Activated naive CD4-positive, alpha-beta T cell treated with anti-CD3 and anti-CD28 coated beads, Interleukin-2, amount 50 U/mL, for 72 hours (primary cell): ENCODE measurements around the gene SIAE. TPM values are rescaled to one million over a fixed set of nuclear protein-coding genes. Genes with fewer than 3 reads are reported as not detected.

Experiments
- ATAC-seq, 2 donors: fragments of 150-1000 bp; cut with Tn5 transposase; 2 replicates each; pipeline ENCODE4 v1.10.0; 2021; ENCODE audit warnings: mild to moderate bottlenecking in 2 of 2, moderate library complexity in 2 of 2
- DNase-seq, 2 donors: peaks; one replicate each; pipeline ENCODE4 v3.0.0; 2021 to 2022; ENCODE audit warnings: low spot score in 2 of 2
- H3K27ac Mint-ChIP-seq, 2 donors: one replicate each; pipeline ENCODE4 v1.8.0; 2022; ENCODE audit warnings: mild to moderate bottlenecking in 2 of 2, mixed read lengths in 2 of 2
- H3K36me3 Mint-ChIP-seq, 2 donors: one replicate each; pipeline ENCODE4 v1.8.0; 2022; ENCODE audit warnings: mixed read lengths in 2 of 2
- H3K9me3 Mint-ChIP-seq, 2 donors: one replicate each; pipeline ENCODE4 v1.8.0; 2022; ENCODE audit warnings: mixed read lengths in 2 of 2
- total RNA-seq, 2 donors: library from RNA; stranded (reverse); gene quantifications; one replicate each; pipeline ENCODE4 v1.2.3, GENCODE V29; 2022

SIAE gene
- total RNA-seq, 2 donors from 2014 or later: 7.6 to 12.3 TPM

DNA sequence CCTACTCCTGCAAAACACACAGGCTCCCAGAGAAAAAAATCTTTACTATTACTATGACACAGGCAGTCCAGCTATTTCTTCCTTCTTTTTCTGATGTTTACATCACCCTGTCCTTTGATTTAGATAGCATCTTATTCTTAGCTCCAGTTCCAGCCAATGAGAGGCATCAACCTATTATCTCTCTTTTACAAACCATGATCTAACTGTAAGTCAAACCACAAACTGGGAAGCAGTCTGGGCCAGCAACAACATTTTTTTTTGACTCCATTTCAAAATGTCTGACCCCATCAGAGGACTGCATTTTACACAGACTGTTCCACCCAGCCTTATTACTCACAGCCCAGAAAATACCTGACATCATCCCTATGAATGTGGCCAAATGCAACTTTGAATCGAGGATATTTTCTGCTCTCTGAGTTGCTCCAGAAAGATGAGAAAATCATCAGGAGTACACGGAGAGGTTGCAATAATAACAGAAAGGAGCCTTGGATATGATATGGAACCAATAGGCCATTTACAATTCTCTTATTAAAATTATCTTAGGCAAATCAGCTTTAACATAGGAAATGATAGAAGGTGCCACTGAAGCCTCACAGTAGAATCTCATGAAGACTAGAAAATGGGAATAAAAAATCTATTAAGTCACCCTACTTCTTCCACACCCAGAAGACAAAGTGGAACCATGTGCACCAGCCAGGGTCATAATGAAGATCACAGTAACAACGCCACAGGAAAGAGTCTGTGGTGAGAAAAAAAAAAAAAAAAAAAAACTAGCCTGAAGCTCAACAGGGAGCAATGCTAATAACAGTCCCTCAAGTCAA, 29.7 kb downstream of the SIAE start:
- Mint-ChIP-seq H3K27ac (no peak overlapping the region), H3K36me3 (peaks cover 0 to under 1% of the 10 kb centered on the region in 2 donors), H3K9me3 (no peaks in the 10 kb centered on the region)
- ATAC-seq (no peak), DNase-seq (no peak)

DNA sequence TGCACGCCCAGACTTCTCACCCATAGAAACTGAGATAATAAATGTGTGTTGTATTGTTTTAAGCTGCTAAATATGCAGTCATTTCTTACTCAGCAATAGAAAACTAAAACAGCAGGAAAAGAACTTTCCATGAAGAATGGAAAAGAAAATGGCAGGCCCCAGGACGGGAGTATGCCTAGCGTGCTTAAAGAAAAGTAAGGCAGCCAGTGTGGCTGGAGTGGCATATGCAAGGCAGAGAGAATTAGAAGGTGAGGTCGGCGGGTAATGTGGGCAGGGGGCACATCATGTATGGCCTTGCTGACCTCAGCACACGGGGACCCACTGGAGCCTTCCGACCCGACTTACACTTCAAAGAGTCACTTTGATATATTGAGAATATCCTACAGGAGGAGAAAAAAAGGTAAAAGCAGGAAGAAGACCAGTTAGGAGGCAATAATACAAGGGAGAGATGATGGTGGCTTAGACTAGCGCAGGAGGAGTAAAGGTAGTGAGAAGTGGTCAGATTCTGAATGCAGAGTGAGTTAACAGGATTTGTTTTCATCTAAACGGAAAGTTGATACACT, 30.4 kb downstream of the SIAE start:
- Mint-ChIP-seq H3K9me3 (no peaks in the 10 kb centered on the region), H3K36me3 (peaks cover 0 to 5% of the 10 kb centered on the region in 2 donors), H3K27ac (peak overlapping the region in 1 of 2 donors; percentile 18)
- DNase-seq: no peak
- ATAC-seq: no peak

DNA sequence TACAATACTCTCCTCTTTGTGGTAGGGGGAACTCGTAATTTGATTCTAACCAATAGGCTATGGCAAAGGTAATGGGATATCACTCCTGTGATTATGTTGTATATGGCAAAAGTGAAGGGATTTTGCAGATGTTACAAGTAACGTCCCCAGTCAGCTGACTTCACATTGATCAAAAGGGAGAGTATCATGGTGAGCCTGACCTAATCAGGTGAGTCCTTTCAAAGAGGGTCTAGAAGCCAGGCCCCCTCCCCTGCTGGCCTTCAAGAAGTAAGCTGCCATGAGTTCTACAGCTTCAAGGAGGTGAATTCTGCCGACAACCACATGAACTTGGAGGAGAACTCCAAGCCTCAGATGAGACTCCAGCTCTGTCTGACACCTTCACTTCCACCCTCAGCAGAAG, 30.9 kb downstream of the SIAE start:
- no peak for DNase-seq
- Mint-ChIP-seq H3K36me3 (peaks cover 0 to 5% of the 10 kb centered on the region in 2 donors), H3K27ac (no peak overlapping the region), H3K9me3 (no peaks in the 10 kb centered on the region)
- no peak for ATAC-seq

DNA sequence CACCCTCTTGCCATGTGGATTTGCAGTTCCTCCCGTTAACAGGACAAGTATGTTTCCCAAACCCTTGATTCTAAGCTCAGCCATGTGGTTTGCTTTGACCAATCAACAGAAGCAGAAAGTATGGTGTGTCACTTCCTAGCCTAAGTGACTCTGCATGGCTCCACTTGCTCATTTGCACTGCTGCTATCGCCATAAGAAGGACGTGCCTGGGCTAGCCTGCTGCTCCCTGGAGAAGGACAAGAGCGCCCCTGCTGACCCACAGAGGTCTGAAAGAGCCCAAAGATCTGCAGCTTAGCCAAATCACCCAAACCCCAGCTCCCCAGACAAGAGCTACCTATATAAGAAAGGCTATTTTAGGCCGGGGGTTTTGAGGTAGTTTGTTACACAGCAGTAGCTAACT, 32.9 kb downstream of the SIAE start:
- ATAC-seq (peak in 1 of 2 donors; percentile 53), DNase-seq (no peak)
- no peaks in the 10 kb centered on the region for H3K9me3 Mint-ChIP-seq
- peaks cover 0 to 5% of the 10 kb centered on the region in 2 donors for H3K36me3 Mint-ChIP-seq
- peak overlapping the region in 1 of 2 donors; percentile 30 for H3K27ac Mint-ChIP-seq

DNA sequence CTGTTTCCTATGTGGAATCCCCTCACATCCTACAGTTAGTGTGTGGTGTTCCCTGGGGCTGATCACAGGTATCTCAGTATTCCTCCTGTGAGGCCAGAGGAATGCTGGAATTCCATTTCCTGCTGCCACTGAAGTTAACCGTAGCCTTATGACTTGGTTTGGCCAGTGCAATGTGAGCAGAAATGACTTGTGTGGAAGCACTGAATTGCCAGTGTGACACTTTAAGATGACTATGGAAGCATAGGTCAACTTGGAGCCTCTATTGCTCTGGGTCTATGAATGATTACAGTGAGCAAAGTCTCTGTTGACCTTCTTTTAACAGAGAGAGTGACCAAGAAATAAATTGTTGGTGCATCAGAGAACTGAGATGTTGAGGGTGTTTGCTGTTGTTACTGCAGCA, 34.4 kb downstream of the SIAE start:
- H3K27ac Mint-ChIP-seq: peak overlapping the region in 1 of 2 donors; percentile 53
- DNase-seq (no peak), ATAC-seq (no peak)
- peaks cover 0 to 5% of the 10 kb centered on the region in 2 donors for H3K36me3 Mint-ChIP-seq
- no peaks in the 10 kb centered on the region for H3K9me3 Mint-ChIP-seq

DNA sequence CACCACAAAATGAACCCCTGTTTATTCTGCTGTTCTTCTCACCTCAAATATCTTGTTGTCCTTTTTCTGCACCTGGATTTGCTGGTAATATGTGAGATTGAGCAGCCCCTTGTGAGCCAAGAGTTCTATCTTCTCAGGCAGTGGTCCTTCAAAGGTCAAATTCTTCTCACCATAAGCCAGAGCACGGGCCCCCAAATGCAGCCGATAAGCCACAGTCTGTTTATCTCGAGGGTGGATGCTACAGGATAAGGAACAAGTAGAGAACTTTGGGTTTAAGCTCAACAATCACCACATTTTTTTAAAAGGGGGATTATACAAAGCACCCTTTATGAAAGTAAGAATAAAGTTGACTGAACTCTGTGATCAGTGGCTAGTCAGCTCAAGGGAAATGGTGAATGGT, 35.0 kb downstream of the SIAE start:
- no peaks in the 10 kb centered on the region for H3K9me3 Mint-ChIP-seq
- DNase-seq: no peak
- H3K27ac Mint-ChIP-seq: peak overlapping the region in 1 of 2 donors; percentile 53
- ATAC-seq: no peak
- peaks cover 0 to 5% of the 10 kb centered on the region in 2 donors for H3K36me3 Mint-ChIP-seq

DNA sequence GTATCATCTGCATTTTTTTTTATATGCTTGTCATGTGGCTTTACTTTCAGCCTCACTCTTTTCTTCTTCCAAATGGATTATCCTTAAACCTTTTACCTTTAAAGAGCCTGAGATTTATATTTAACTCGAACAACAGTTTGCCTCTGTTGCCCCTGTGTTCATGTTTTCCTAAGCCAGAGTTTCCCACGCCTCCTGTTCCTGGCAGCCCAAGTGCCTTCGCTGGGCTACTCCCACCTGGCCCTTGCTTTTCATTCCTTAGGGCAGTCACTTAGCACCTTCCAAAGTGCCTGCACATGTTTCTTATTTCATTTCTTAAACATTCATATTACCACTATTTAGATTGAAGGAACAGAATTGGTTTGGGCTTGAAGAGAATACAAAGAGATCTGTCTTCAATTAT, 37.6 kb downstream of the SIAE start:
- no peak for DNase-seq
- Mint-ChIP-seq H3K27ac (no peak overlapping the region), H3K36me3 (peaks cover 0 to 5% of the 10 kb centered on the region in 2 donors)

DNA sequence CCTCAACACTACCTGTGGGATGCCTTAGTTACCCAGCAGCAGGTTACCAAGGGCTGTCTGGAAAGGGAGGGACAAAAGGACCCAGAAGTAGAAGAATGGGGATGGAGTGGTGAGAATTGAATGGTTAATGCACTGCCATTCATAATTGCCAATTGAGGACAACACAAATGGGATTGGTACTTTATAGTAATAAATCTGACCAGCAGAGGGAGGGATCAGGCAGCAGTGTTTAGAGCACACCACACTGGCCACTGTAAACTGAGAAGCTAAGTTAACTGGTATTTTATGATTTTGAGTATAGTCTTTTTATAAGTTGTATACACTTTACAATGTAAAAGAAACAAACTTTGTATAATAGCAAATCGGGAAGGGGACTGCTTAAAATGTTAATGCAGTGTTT, 40.2 kb downstream of the SIAE start:
- Mint-ChIP-seq H3K9me3 (no peaks in the 10 kb centered on the region), H3K36me3 (no peaks in the 10 kb centered on the region), H3K27ac (no peak overlapping the region)
- DNase-seq: no peak
- no peak for ATAC-seq

More for the DNA sequence above, 37.6 kb downstream of the SIAE start:
- H3K9me3 Mint-ChIP-seq: no peaks in the 10 kb centered on the region
- no peak for ATAC-seq

DNA sequence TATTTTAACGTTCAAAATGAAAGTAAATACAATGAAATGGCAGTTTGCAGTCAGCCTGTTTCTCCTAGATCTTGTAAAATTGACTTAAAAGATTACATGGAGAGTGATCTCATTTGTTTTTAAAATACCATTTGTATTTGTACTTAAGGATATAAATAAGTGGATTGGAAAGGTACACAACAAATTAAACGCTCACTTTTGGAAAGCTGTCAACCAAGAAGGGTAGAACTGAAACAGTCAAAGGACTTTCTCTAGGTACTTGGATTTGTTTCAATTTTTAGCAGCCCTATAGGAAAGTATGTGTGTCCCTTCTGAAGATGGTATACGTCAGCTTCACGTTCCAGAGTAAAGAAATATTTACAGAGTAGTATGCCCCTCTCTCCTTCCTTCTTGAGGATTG, 43.6 kb downstream of the SIAE start:
- no peaks in the 10 kb centered on the region for H3K9me3 Mint-ChIP-seq
- DNase-seq: no peak
- peaks cover 0 to 11% of the 10 kb centered on the region in 2 donors for H3K36me3 Mint-ChIP-seq
- ATAC-seq: no peak
- H3K27ac Mint-ChIP-seq: no peak overlapping the region

DNA sequence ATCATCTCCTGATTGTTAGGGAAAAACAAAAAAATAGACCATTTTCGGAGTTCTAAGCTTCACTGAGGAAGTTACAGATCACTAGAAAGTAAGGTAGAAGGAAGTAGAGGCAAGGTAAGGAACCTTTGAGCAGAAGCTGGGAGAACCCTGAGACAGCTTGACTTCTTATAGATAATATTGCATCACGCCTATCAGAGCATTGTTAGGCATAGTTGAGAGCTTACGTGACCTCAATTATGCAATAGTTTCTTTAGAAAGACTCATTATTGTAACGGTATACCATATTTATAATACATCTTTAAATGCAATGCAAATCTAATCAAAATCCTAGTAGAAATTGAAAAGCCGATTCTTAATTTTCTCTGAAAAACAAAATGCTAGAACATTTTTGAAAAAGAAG, 46.0 kb downstream of the SIAE start:
- Mint-ChIP-seq H3K9me3 (no peaks in the 10 kb centered on the region), H3K36me3 (peaks cover 15 to 24% of the 10 kb centered on the region in 2 donors), H3K27ac (no peak overlapping the region)
- ATAC-seq: no peak
- no peak for DNase-seq

DNA sequence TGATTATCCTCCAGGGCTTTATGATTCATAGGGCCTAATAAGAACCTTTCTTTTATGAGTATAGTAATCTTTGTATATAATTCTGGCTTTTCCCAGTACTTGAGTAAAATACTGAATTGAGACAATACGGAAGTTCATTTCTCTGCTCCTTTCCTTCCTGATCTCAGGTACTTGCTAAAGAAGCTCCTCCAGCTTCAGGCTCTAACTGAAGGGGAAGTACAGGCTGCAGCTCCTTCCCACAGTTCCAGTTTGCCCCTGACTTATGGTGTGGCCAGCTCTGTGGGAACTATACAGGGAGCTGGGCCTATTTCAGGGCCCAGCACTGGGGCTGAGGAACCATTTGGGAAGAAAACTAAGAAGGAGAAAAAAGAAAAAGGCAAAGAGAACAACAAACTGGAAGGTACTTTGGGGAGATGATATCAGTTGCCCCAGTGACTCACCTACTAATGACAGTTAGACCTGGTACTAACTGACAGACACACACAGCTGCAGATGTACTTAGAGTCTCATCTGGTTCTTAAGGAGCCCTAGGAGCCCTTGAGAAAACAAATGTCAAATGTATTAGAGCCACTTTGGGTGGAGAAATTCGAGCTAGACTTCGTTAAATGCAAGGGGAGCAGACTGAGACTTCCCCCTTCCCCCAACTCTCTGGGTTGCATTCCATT, 47.9 kb downstream of the SIAE start:
- Mint-ChIP-seq H3K9me3 (no peaks in the 10 kb centered on the region), H3K36me3 (peaks cover 15 to 24% of the 10 kb centered on the region in 2 donors), H3K27ac (peak overlapping the region in 1 of 2 donors; percentile 36)
- no peak for DNase-seq
- no peak for ATAC-seq

DNA sequence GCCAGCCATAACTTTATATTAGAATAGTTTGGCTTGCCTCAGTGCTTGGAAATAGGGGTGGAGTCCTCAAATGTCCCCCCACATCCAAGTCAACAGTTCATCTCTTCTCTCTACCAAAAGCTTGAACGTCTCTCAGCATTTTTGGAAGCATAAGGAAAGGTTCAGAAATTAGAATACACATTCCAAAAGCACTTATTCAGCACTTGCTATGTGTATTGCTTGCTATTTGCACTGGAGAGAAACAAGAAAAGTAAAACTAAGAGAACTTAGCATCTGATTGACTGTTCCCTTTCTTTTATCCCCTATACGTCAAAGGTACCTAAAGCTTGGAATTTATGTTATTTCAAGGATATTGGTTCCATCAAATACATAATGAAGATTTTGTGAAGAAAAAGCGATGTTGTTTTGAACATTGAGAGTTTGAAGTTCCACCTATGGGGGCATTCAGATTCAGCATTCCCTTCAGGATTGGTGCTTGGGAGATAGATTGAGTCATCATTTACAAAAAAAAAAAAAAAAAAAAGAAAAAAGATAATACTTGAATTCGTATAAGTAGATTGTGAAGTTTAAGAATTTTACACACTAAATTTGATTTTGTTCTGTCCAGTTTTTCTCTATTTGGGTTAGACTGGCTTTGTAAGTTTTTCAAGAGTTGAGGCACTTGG, 49.5 kb downstream of the SIAE start:
- H3K9me3 Mint-ChIP-seq: no peaks in the 10 kb centered on the region
- no peak for ATAC-seq
- H3K27ac Mint-ChIP-seq: peak overlapping the region; percentile 98 to 99
- no peak for DNase-seq
- peaks cover 15 to 24% of the 10 kb centered on the region in 2 donors for H3K36me3 Mint-ChIP-seq

DNA sequence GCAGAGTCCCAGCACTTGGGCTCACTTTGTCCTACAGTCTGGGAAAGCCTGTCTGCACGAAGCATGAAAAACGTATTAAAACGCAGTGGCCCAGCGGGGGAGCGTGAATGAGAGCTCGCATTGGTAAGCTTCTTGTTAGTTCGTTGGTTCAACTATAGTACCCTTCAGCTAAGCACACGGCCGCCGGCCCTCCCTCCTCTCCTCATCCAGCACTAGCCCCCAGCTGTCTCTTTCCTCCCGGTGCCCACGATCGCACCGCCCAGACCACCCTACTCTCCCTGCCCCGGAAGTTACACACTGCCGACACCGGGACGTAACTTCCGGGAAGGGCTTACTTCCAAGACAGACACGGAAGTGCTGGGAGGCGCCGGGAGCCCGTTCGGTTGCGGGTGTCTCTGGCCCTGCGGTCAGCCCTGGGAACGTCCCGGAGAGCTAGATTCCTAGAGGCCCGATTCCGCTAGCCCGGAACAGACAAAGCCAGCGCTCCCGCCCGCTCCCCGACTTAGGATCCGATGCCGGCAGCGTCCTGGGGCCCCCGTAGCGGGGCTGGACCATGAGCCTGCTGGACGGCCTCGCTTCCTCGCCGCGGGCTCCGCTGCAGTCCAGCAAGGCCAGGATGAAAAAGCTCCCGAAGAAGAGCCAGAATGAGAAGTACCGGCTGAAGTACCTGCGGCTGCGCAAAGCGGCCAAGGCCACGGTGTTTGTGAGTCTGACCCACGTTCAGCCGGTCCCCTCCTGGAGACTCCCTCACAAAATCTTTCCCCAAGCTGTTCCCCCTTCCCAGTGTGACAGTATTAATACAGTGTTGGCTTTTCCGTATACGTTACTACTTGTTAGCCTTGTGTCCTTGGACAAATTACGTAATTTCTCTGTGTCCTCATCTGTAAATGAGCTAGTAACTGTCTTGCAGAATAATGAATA, 50.7 kb downstream of the SIAE start, which contains the start of gene TBRG1:
TSS of gene TBRG1 (plus strand) at position 334 of the 921 bp plus-strand sequence. CDS start at position 554, 220 bp downstream.
- Mint-ChIP-seq H3K36me3 (peaks cover 15 to 24% of the 10 kb centered on the region in 2 donors), H3K27ac (peak within 1 kb of the TSS; percentile 98 to 99), H3K9me3 (no peaks in the 10 kb centered on the region)
- DNase-seq (peak; percentile 71 to 86), ATAC-seq (peak; percentile 99 to 100)

DNA sequence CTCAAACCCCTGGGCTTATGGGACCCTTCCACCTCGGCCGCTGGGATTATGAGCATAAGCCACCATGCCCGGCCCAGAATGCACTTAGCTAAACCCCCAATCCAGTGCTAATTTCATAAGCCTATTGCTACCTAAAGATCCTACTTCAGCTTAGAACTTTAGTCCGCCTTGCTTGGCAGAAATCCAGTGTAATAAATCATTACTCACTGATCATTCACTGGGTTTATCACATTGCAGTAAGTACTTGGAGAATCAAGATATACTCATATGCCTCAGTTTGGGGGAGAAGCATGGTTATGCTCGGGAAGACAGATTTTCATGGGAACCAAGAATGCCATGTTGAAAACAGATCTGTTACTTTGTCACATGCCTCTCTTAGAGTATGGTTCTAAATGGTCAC, 54.7 kb downstream of the SIAE start:
- DNase-seq (no peak), ATAC-seq (no peak)
- H3K27ac Mint-ChIP-seq: no peak overlapping the region

DNA sequence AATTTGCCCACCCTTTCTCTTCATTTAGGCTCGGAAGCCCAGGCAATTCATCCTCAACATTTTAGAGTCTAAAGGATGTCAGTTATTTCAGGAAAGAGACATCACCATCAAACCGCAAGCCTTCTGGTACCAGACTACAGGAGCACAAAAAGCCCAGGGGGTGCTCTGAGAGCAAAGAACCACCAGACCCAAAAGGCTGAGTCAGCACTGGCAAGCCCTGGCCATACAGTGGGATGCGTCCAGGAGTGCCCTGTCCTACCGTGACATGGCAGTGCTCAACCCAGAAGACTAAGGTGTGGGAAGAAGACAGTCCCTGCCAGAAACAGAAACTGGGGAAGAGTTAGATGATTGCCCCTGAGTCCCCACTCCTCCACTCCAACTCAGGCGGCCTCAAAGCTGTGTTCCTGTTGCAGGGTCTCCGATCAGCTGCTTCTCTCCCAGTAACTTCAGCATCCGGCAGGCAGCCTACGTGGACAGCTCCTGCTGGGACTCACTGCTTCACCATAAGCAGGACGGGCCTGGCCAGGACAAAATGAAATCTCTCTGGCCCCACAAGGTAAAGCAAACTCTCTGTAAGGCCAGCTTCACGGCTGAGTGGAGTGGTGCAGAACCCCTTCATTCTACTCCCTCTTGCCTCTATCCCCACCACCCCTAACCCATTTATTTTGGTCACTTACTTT, 60.8 kb downstream of the SIAE start:
- no peak for DNase-seq
- H3K9me3 Mint-ChIP-seq: no peaks in the 10 kb centered on the region

More for the DNA sequence above, 54.7 kb downstream of the SIAE start:
- Mint-ChIP-seq H3K9me3 (no peaks in the 10 kb centered on the region), H3K36me3 (peaks cover 12 to 13% of the 10 kb centered on the region in 2 donors)

More for the DNA sequence above, 60.8 kb downstream of the SIAE start:
- no peak overlapping the region for H3K27ac Mint-ChIP-seq
- H3K36me3 Mint-ChIP-seq: no peaks in the 10 kb centered on the region
- ATAC-seq: peak in 1 of 2 donors; percentile 17
